ENCODE results near the gene PEX14. TPM values are rescaled to one million over a fixed set of nuclear protein-coding genes. Genes with fewer than 3 reads are reported as not detected.

The PEX14 gene
- total and polyA plus RNA-seq, 2 experiments from 2014 or later = 17.6 to 19.6 TPM

DNA sequence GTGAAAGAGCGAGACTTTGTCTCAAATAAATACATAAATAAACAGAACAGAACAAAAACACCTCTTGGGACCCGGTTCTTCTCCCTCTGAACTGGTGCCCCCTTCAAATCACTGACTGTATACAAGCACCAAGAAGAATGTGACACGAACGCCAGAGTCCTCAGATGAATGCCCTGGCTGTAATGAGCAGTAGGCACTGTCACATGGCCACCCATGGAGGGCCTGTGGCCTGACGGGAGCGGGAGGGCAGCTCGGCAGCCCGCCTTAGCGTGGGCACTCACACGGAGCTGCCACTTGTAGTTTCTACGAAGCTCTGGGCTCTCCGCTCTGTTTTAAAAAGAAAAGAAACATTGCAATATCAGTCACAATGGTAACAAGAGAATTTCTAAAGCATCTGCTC is 146.0 kb downstream of the PEX14 start:
- no peaks in the 10 kb centered on the region for H3K27me3 ChIP-seq (ENCODE audit: insufficient read depth)
- H3K27ac ChIP-seq (ENCODE audit: low read depth) = no peak overlapping the region
- no peaks in the 10 kb centered on the region; the same call in 2 of the 3 replicates for H3K9me3 Mint-ChIP-seq
- H3K4me1 ChIP-seq (ENCODE audit: insufficient read depth) = no peaks in the 10 kb centered on the region
- ATAC-seq (no peak), DNase-seq (ENCODE audit: low spot score) (no peak)
- no peak overlapping the region for H2AFZ ChIP-seq
- no peaks in the 10 kb centered on the region for H3F3A ChIP-seq (replicated peaks; ENCODE audit: low read depth)
- no peaks in the 10 kb centered on the region for H3K79me2 ChIP-seq (replicated peaks; ENCODE audit: insufficient read depth)
- H4K20me1 ChIP-seq (replicated peaks; ENCODE audit: insufficient read depth) = no peaks in the 10 kb centered on the region
- no peaks in the 10 kb centered on the region for H3K9me2 ChIP-seq (ENCODE audit: insufficient read depth)
- H3K4me2 ChIP-seq = no peak overlapping the region
- H3K36me3 Mint-ChIP-seq (ENCODE audit: low read depth) = no peaks in the 10 kb centered on the region
- TF ChIP-seq, protein P1, sequence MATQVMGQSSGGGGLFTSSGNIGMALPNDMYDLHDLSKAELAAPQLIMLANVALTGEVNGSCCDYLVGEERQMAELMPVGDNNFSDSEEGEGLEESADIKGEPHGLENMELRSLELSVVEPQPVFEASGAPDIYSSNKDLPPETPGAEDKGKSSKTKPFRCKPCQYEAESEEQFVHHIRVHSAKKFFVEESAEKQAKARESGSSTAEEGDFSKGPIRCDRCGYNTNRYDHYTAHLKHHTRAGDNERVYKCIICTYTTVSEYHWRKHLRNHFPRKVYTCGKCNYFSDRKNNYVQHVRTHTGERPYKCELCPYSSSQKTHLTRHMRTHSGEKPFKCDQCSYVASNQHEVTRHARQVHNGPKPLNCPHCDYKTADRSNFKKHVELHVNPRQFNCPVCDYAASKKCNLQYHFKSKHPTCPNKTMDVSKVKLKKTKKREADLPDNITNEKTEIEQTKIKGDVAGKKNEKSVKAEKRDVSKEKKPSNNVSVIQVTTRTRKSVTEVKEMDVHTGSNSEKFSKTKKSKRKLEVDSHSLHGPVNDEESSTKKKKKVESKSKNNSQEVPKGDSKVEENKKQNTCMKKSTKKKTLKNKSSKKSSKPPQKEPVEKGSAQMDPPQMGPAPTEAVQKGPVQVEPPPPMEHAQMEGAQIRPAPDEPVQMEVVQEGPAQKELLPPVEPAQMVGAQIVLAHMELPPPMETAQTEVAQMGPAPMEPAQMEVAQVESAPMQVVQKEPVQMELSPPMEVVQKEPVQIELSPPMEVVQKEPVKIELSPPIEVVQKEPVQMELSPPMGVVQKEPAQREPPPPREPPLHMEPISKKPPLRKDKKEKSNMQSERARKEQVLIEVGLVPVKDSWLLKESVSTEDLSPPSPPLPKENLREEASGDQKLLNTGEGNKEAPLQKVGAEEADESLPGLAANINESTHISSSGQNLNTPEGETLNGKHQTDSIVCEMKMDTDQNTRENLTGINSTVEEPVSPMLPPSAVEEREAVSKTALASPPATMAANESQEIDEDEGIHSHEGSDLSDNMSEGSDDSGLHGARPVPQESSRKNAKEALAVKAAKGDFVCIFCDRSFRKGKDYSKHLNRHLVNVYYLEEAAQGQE (IDR thresholded peaks at IDR 0.05; ENCODE audit: unreplicated experiment) = no peak
- TF ChIP-seq CREB1 (CRISPR knock-in tag; IDR thresholded peaks at IDR 0.05; ENCODE audit: low read depth) (no peak), POLR2AphosphoS5 (IDR thresholded peaks at IDR 0.05; ENCODE audit: low read depth) (no peak), EZH2phosphoT487 (IDR thresholded peaks at IDR 0.05; ENCODE audit: unreplicated experiment) (no peak), ZNF114 (CRISPR knock-in tag; IDR thresholded peaks at IDR 0.05) (no peak), STAT1 (IDR thresholded peaks at IDR 0.05; ENCODE audit: unreplicated experiment) (no peak), JUNB (IDR thresholded peaks at IDR 0.05; ENCODE audit: unreplicated experiment) (no peak), NANOG (IDR thresholded peaks at IDR 0.05; ENCODE audit: borderline replicate concordance) (no peak), ZNF331 (CRISPR knock-in tag; IDR thresholded peaks at IDR 0.05; ENCODE audit: low read depth) (no peak)
- TF ChIP-seq, protein P2, sequence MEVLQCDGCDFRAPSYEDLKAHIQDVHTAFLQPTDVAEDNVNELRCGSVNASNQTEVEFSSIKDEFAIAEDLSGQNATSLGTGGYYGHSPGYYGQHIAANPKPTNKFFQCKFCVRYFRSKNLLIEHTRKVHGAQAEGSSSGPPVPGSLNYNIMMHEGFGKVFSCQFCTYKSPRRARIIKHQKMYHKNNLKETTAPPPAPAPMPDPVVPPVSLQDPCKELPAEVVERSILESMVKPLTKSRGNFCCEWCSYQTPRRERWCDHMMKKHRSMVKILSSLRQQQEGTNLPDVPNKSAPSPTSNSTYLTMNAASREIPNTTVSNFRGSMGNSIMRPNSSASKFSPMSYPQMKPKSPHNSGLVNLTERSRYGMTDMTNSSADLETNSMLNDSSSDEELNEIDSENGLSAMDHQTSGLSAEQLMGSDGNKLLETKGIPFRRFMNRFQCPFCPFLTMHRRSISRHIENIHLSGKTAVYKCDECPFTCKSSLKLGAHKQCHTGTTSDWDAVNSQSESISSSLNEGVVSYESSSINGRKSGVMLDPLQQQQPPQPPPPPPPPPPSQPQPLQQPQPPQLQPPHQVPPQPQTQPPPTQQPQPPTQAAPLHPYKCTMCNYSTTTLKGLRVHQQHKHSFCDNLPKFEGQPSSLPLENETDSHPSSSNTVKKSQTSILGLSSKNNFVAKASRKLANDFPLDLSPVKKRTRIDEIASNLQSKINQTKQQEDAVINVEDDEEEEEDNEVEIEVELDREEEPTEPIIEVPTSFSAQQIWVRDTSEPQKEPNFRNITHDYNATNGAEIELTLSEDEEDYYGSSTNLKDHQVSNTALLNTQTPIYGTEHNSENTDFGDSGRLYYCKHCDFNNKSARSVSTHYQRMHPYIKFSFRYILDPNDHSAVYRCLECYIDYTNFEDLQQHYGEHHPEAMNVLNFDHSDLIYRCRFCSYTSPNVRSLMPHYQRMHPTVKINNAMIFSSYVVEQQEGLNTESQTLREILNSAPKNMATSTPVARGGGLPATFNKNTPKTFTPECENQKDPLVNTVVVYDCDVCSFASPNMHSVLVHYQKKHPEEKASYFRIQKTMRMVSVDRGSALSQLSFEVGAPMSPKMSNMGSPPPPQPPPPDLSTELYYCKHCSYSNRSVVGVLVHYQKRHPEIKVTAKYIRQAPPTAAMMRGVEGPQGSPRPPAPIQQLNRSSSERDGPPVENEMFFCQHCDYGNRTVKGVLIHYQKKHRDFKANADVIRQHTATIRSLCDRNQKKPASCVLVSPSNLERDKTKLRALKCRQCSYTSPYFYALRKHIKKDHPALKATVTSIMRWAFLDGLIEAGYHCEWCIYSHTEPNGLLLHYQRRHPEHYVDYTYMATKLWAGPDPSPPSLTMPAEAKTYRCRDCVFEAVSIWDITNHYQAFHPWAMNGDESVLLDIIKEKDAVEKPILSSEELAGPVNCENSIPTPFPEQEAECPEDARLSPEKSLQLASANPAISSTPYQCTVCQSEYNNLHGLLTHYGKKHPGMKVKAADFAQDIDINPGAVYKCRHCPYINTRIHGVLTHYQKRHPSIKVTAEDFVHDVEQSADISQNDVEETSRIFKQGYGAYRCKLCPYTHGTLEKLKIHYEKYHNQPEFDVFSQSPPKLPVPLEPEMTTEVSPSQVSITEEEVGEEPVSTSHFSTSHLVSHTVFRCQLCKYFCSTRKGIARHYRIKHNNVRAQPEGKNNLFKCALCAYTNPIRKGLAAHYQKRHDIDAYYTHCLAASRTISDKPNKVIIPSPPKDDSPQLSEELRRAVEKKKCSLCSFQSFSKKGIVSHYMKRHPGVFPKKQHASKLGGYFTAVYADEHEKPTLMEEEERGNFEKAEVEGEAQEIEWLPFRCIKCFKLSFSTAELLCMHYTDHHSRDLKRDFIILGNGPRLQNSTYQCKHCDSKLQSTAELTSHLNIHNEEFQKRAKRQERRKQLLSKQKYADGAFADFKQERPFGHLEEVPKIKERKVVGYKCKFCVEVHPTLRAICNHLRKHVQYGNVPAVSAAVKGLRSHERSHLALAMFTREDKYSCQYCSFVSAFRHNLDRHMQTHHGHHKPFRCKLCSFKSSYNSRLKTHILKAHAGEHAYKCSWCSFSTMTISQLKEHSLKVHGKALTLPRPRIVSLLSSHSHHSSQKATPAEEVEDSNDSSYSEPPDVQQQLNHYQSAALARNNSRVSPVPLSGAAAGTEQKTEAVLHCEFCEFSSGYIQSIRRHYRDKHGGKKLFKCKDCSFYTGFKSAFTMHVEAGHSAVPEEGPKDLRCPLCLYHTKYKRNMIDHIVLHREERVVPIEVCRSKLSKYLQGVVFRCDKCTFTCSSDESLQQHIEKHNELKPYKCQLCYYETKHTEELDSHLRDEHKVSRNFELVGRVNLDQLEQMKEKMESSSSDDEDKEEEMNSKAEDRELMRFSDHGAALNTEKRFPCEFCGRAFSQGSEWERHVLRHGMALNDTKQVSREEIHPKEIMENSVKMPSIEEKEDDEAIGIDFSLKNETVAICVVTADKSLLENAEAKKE (CRISPR knock-in tag; IDR thresholded peaks at IDR 0.05) = no peak
- TF ChIP-seq, protein P3, sequence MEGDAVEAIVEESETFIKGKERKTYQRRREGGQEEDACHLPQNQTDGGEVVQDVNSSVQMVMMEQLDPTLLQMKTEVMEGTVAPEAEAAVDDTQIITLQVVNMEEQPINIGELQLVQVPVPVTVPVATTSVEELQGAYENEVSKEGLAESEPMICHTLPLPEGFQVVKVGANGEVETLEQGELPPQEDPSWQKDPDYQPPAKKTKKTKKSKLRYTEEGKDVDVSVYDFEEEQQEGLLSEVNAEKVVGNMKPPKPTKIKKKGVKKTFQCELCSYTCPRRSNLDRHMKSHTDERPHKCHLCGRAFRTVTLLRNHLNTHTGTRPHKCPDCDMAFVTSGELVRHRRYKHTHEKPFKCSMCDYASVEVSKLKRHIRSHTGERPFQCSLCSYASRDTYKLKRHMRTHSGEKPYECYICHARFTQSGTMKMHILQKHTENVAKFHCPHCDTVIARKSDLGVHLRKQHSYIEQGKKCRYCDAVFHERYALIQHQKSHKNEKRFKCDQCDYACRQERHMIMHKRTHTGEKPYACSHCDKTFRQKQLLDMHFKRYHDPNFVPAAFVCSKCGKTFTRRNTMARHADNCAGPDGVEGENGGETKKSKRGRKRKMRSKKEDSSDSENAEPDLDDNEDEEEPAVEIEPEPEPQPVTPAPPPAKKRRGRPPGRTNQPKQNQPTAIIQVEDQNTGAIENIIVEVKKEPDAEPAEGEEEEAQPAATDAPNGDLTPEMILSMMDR (conservative IDR thresholded peaks at IDR 0.05; ENCODE audit: low read depth in 2 of 2) = no peak
- TF ChIP-seq, protein P4, sequence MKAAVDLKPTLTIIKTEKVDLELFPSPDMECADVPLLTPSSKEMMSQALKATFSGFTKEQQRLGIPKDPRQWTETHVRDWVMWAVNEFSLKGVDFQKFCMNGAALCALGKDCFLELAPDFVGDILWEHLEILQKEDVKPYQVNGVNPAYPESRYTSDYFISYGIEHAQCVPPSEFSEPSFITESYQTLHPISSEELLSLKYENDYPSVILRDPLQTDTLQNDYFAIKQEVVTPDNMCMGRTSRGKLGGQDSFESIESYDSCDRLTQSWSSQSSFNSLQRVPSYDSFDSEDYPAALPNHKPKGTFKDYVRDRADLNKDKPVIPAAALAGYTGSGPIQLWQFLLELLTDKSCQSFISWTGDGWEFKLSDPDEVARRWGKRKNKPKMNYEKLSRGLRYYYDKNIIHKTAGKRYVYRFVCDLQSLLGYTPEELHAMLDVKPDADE (IDR thresholded peaks at IDR 0.05) = no peak
- H3K27ac Mint-ChIP-seq = no peak overlapping the region
- H3K4me1 Mint-ChIP-seq = peaks cover 7% of the 10 kb centered on the region
- no peak overlapping the region for H3K4me3 Mint-ChIP-seq
- H3K4me3 ChIP-seq = no peak overlapping the region
- H3K36me3 ChIP-seq (ENCODE audit: insufficient read depth) = no peaks in the 10 kb centered on the region
- H3K27me3 Mint-ChIP-seq (ENCODE audit: insufficient read depth, low read depth, poor library complexity) = peaks cover 10% of the 10 kb centered on the region

Measured in GM23338 (cell line).